Right lobe of liver (tissue), 6 donors: ENCODE results near the gene CTCF. TPM values are rescaled to one million over a fixed set of nuclear protein-coding genes. Genes with fewer than 3 reads are reported as not detected.
A peak's percentile ranks its signal among the peaks of the same experiment; 100 is the strongest.

Experiments
- ATAC-seq, 4 donors: fragments of 200-7000 bp; cut with Tn5 transposase; one replicate each; pipeline ENCODE4 v1.9.1; 2020; ENCODE audit warnings: mild to moderate bottlenecking in 4 of 4, moderate library complexity in 4 of 4
- DNase-seq, 3 donors: peaks; one replicate each; pipeline ENCODE4 v3.0.0-alpha.2; 2020
- H3K27ac ChIP-seq, 3 donors: fragments of 200-600 bp; one replicate each; pipeline ENCODE4 v1.8.0; 2022
- H3K27me3 ChIP-seq, 2 donors: fragments of 200-600 bp; one replicate each; pipeline ENCODE4 v1.8.0; 2022
- H3K36me3 ChIP-seq, 4 donors: fragments of 200-600 bp; sonication (generic) in 1 of 4; one replicate each; pipeline versions ENCODE4 v1.5.1 to v1.8.0; 2017 to 2022; ENCODE audit warnings: control low read depth in 1 of 4
- H3K4me1 ChIP-seq, 4 donors: fragments of 200-600 bp; sonication (generic) in 1 of 4; one replicate each; pipeline versions ENCODE4 v1.5.1 to v1.8.0; 2017 to 2022; ENCODE audit warnings: control low read depth in 1 of 4
- H3K4me3 ChIP-seq, 3 donors: fragments of 200-600 bp; one replicate each; pipeline ENCODE4 v1.8.0; 2022
- H3K9me3 ChIP-seq, 4 donors: fragments of 200-600 bp; sonication (generic) in 1 of 4; one replicate each; pipeline versions ENCODE4 v1.5.1 to v1.8.0; 2017 to 2022; ENCODE audit warnings: control low read depth in 1 of 4
- POLR2A ChIP-seq: fragments of 450-650 bp; IDR thresholded peaks from one replicate; pipeline ENCODE4 v1.6.1; 2017; ENCODE audit warnings: antibody characterized with exemption, mild to moderate bottlenecking
- WGBS: methylation state at CpG from one replicate; pipeline ENCODE4 v1.1.6; 2018; ENCODE audit warnings: low coverage, low lambda C conversion rate; ENCODE audit not compliant: insufficient coverage; ENCODE audit errors: missing lambda C conversion rate; 5-methylcytosine and 5-hydroxymethylcytosine counted together
- intact Hi-C, 2 donors: fragments of 100-400 bp; cut with DNase I; formaldehyde crosslinking; loops; one replicate each; pipeline versions ENCODE4 v1.11.2 to v1.14.1; 2022
- total RNA-seq, 6 experiments: library from RNA; depleted of rRNA in 2 of 6; stranded (reverse); fragments of >200 nt in 2 of 6; fragmentation: NEBNext Ultra II Directional in 3 of 6; extraction: Animal tissue kit (Norgen Biotek cat#: 25700) in 3 of 6; gene quantifications; one replicate each; pipeline versions ENCODE4 v1.1.0 to v1.2.4, GENCODE V29; 2016 to 2023
- TF ChIP-seq, protein P1 (sequence below), 4 donors: fragments of 200-600 bp in 3 of 4; fragments of 450-650 bp in 1 of 4; IDR thresholded peaks; one replicate each; pipeline versions ENCODE4 v1.5.1 to v1.8.0; 2016 to 2022; ENCODE audit warnings: antibody characterized with exemption in 4 of 4, mild to moderate bottlenecking in 2 of 4
- donor health status: DM: no; HTN: yes; CAD: no.
- donor health status: DM: no; HTN: no; CAD: no.
- donor health status: DM: no; HTN: no; CAD: no.
- donor health status: DM: no; HTN: yes; CAD: no.
- donor health status: DM: no; HTN: yes; CAD: no.

The CTCF gene
- total RNA-seq, 6 experiments from 2014 or later = 14.3 to 18.5 (median 17.0) TPM

DNA sequence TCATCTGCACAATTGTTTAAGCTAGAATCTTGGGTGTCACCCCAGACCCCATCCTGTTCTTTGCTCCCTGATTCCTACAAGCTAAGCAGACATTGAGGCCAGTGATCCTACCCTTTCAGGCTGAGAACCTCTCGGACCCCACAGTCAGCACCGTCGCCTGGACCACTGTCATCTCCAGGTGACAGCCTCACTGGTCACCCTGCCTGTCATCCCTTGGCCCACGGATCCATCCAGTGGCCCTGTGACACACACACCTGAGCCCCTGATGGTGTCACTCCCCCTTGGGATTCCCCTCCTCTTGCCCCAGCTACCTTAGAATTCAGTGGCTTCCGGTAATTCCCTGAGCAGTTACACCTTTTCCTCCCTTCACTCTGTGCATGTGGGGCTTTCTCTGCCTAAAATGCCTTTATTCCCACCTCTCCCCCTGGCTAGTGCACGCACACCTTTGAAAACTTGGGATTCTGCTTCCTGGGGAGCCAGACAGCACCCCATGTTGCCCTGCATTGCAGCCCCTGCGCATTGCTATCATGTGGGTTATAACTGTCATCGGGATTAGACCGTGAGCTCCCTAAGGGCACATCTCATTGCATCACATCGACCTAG lies 107.3 kb downstream of the CTCF start:
- Histone ChIP-seq H3K9me3 (no peaks in the 10 kb centered on the region), H3K4me1 (peaks cover 0 to 52% (median 30%) of the 10 kb centered on the region in 4 donors), H3K27me3 (no peaks in the 10 kb centered on the region), H3K4me3 (no peak overlapping the region), H3K27ac (no peak overlapping the region), H3K36me3 (no peaks in the 10 kb centered on the region)
- ATAC-seq = no peak
- intact Hi-C loops = loop anchor here (10.0 kb wide), 2 partner anchors 55 to 135 kb away; partner anchors contain the start of genes RANBP10 (in 1 of the 2) and TSNAXIP1 (in 1 of the 2)
- DNase-seq = no peak
- 81% methylated on average over 7 of the region's 10 CpGs for WGBS
- TF ChIP-seq POLR2A = no peak
- TF ChIP-seq, protein P1, sequence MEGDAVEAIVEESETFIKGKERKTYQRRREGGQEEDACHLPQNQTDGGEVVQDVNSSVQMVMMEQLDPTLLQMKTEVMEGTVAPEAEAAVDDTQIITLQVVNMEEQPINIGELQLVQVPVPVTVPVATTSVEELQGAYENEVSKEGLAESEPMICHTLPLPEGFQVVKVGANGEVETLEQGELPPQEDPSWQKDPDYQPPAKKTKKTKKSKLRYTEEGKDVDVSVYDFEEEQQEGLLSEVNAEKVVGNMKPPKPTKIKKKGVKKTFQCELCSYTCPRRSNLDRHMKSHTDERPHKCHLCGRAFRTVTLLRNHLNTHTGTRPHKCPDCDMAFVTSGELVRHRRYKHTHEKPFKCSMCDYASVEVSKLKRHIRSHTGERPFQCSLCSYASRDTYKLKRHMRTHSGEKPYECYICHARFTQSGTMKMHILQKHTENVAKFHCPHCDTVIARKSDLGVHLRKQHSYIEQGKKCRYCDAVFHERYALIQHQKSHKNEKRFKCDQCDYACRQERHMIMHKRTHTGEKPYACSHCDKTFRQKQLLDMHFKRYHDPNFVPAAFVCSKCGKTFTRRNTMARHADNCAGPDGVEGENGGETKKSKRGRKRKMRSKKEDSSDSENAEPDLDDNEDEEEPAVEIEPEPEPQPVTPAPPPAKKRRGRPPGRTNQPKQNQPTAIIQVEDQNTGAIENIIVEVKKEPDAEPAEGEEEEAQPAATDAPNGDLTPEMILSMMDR (IDR thresholded peaks at IDR 0.05) = no peak

DNA sequence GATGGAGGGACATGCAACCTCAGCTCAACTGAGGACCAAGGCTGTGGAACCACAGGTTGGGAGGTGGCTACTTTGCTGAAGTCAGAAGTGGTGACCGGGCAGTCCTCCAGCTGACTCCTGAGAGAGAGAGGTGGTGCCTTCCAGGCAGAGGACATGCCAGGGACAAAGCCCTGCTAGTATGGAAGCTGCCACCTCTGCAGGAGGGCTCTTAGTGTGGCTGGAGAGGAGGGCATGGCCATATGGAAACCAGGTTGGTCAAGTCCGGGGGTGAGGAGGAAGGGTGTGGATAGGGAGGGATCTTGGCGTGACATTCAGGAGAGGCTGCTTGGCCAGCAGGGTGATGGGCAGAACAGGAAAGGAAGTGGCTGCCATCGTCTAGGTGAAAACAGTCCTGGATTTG lies 110.0 kb downstream of the CTCF start:
- H3K27ac ChIP-seq = peak overlapping the region in 2 of 3 donors; percentile 84 to 92
- no peaks in the 10 kb centered on the region for H3K27me3 ChIP-seq
- peak; percentile 80 to 81 (median 80) for DNase-seq
- peak in 2 of 4 donors; percentile 8 to 17 for ATAC-seq
- no peaks in the 10 kb centered on the region for H3K36me3 ChIP-seq
- TF ChIP-seq POLR2A = no peak
- TF ChIP-seq, protein P1 (IDR thresholded peaks at IDR 0.05) = no peak
- H3K4me3 ChIP-seq = no peak overlapping the region
- no peaks in the 10 kb centered on the region for H3K9me3 ChIP-seq
- H3K4me1 ChIP-seq = peaks cover 0 to 66% (median 40%) of the 10 kb centered on the region in 4 donors
- intact Hi-C loops = loop anchor here (10.0 kb wide), 2 partner anchors 52 to 132 kb away; partner anchors contain the start of genes RANBP10 (in 1 of the 2) and TSNAXIP1 (in 1 of the 2)
- 8% methylated on average over 3 of the region's 4 CpGs for WGBS

DNA sequence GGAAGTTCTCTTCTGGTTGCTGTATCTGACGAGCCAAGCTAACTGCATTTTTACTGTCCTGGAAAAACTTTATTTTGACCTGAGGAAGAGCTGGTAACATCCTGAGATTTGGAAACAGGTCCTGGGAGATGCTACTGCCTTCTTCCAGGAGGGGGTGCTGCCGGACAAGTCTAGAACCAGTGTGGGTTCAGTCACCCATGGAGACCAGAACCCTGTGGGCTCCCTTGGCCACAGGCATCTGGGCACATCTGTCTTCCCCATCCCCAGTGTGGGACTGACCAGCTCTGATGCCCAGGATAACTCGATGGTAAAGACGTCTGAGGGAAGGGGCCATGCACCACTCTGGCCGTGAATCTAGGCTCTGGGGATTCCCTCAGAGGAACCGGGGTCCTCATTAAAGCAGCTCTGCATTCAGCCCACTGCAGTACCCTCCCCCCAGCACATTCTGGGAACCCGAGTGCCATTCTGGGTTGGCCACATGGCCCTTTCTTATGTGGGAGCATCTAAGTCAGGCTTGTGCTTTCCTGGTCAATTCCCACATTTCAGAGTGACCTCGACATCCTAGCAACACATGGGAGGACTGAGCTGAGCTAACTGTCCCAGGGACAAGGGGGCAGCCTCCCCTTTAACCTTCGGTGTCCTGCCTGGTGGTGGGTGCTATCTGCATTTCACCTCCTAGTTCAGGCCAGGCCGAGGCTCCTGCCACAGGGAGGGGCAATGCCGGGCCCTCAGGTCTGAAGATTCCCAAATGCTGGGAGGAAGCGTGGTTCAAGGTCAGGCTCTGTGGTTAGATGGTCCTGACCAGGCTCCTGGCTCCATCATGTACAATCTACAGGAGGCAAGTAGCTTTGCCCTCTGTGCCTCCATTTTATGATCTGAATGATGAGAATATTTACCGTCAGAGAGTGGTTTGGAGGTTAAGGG lies 110.7 kb downstream of the CTCF start:
- intact Hi-C loops = loop anchor here (10.0 kb wide), 2 partner anchors 52 to 132 kb away; partner anchors contain the start of genes RANBP10 (in 1 of the 2) and TSNAXIP1 (in 1 of the 2)
- Histone ChIP-seq H3K4me1 (peaks cover 0 to 68% (median 35%) of the 10 kb centered on the region in 4 donors), H3K4me3 (no peak overlapping the region), H3K9me3 (no peaks in the 10 kb centered on the region), H3K27ac (peak overlapping the region; percentile 84 to 92 (median 86)), H3K27me3 (no peaks in the 10 kb centered on the region), H3K36me3 (no peaks in the 10 kb centered on the region)
- DNase-seq (peak; percentile 78 to 79 (median 78)), ATAC-seq (peak; percentile 46 to 51 (median 49))
- no peak for TF ChIP-seq POLR2A
- TF ChIP-seq, protein P1 (IDR thresholded peaks at IDR 0.05) = peak; percentile 73 to 84 (median 79)
- WGBS = 21% methylated on average over 3 of the region's 13 CpGs

DNA sequence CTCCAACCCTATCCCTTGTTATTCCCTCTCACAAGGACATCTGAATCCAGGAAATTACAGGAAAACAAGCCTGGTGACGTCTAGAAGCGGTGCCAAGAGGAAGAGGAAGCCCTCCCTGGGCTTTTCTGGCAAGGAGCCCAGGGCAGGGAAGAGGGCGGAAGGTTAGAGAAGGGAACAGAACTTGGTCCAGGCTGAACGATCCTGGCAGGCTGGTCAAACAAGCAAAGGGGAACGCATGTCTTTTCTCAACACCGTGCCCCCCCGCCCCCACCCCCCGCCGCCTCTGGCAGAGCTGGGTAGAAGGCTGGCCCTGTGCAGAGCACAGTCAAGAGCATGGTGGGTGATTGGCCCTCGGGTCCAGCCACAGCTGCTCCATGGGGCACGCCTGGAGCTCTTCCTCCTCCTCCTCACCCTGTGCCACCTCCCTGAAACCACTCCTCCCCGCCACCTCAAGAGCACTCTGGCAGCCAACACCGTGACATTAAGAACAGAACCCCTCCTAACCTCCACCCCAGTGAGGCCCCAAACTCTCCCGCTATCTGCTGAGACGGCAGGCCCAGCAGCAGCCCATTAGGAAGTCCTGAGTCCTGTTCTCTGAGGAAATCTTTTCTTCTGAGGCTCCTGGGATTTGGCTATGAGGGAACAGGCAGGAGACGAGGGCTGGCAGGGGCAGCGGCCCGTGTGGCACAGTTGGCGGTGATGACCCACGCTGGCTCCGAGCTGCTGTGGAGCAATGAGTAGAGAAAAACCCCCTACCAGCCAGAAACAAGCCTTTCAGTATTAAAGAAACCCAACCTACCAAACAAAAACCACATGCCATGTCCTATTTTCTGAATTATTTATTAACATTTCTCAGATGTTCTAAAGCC lies 111.6 kb downstream of the CTCF start:
- Histone ChIP-seq H3K4me1 (peaks cover 0 to 64% (median 31%) of the 10 kb centered on the region in 4 donors), H3K4me3 (no peak overlapping the region), H3K36me3 (no peaks in the 10 kb centered on the region), H3K9me3 (no peaks in the 10 kb centered on the region), H3K27me3 (no peaks in the 10 kb centered on the region), H3K27ac (peak overlapping the region; percentile 84 to 92 (median 86))
- ATAC-seq (peak; percentile 54 to 80 (median 74)), DNase-seq (peak; percentile 88 to 92 (median 90))
- intact Hi-C loops = loop anchor here (10.0 kb wide), 2 partner anchors 51 to 131 kb away; partner anchors contain the start of genes RANBP10 (in 1 of the 2) and TSNAXIP1 (in 1 of the 2)
- 14% methylated on average over 12 of the region's 21 CpGs for WGBS
- TF ChIP-seq POLR2A = no peak
- TF ChIP-seq, protein P1 (IDR thresholded peaks at IDR 0.05) = no peak
